ENCODE data around the gene CRTAC1. TPM values are rescaled to one million over a fixed set of nuclear protein-coding genes. Genes with fewer than 3 reads are reported as not detected.

Gene CRTAC1
- total and polyA plus RNA-seq, 8 donors: 2.5 to 44.0 (median 4.4) TPM

DNA sequence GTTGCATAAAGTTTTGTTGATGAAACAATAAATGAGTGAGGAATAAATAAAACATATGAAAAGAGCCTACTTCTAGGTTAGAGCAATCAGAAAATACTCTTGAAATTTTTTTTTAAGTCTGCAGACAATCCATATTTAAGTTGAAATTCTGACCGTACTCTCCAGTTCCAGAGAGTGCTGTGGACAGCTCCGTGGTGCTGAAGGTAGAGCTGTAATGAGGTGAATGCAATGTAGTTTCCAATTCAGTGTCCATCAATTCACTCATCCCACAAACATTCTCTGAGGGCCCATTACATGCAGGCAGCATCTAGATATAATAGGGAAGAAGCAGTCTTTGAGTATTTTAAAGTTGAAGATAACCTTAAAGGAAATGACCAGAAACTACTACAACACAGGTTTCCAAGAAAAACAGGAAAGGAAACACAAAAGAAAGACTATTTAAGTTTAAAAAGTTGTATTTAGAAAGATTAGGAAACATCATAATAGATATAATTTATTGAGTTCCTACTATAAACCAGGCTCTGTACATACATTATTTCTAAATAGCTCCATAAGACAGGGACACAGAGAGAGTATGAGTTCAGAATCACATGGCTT, 44.0 kb upstream of the CRTAC1 start:
- no peak overlapping the region for H3K4me3 ChIP-seq
- DNase-seq (peak in 2 of 4 donors; percentile 14 to 25), ATAC-seq (peak; percentile 49)
- no peak overlapping the region for H3K27ac ChIP-seq
- intact Hi-C loops (cut with DNase I): no loop called here
- no peaks in the 10 kb centered on the region for H3K36me3 ChIP-seq
- H3K4me1 ChIP-seq: no peaks in the 10 kb centered on the region
- TF ChIP-seq CTCF (IDR thresholded peaks at IDR 0.05): no peak
- no peaks in the 10 kb centered on the region for H3K9me3 ChIP-seq
- peaks cover 0 to 20% of the 10 kb centered on the region in 2 donors for H3K27me3 ChIP-seq

GRCh38 chr10:98067165-98067564, 36.7 kb upstream of the CRTAC1 start:
- no peaks in the 10 kb centered on the region for H3K36me3 ChIP-seq
- intact Hi-C loops (cut with DNase I): no loop called here

DNA sequence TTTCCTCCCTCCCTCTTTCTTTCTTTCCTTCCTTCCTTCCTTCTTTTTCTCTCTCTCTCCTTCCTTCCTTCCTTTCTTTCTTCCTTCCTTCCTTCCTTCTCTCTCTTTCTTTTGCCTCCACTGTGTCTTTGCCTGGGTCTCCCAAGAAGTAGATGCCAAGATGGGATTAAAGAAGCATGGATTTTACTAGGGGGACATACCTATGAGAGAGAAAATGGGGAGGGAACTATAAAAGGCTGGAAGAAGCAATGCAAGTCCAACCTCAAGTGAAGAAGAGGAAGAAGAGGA, 33.3 kb upstream of the CRTAC1 start:
- no peak overlapping the region for H3K27ac ChIP-seq
- intact Hi-C loops (cut with DNase I): no loop called here
- H3K36me3 ChIP-seq: no peaks in the 10 kb centered on the region
- ATAC-seq (no peak), DNase-seq (no peak)
- H3K27me3 ChIP-seq: peaks cover 0 to 32% of the 10 kb centered on the region in 2 donors
- no peak overlapping the region for H3K4me3 ChIP-seq
- no peak for TF ChIP-seq CTCF (IDR thresholded peaks at IDR 0.05)
- H3K4me1 ChIP-seq: no peaks in the 10 kb centered on the region
- H3K9me3 ChIP-seq: no peaks in the 10 kb centered on the region

More at GRCh38 chr10:98067165-98067564, 36.7 kb upstream of the CRTAC1 start:
- TF ChIP-seq CTCF (IDR thresholded peaks at IDR 0.05): no peak
- H3K27ac ChIP-seq: no peak overlapping the region
- no peaks in the 10 kb centered on the region for H3K9me3 ChIP-seq
- no peak overlapping the region for H3K4me3 ChIP-seq
- no peaks in the 10 kb centered on the region for H3K4me1 ChIP-seq
- DNase-seq: no peak
- no peak for ATAC-seq
- H3K27me3 ChIP-seq: peaks cover 0 to 30% of the 10 kb centered on the region in 2 donors

- intact Hi-C loops (cut with DNase I): no loop called here
Observed at GRCh38 chr10:98062424-98062823, 32.0 kb upstream of the CRTAC1 start.

GRCh38 chr10:98060079-98060478, 29.7 kb upstream of the CRTAC1 start:
- no peaks in the 10 kb centered on the region for H3K4me1 ChIP-seq
- intact Hi-C loops (cut with DNase I): no loop called here
- H3K36me3 ChIP-seq: no peaks in the 10 kb centered on the region
- no peaks in the 10 kb centered on the region for H3K9me3 ChIP-seq
- DNase-seq: no peak
- no peak overlapping the region for H3K4me3 ChIP-seq
- no peak for TF ChIP-seq CTCF (IDR thresholded peaks at IDR 0.05)
- peaks cover 0 to 30% of the 10 kb centered on the region in 2 donors for H3K27me3 ChIP-seq
- no peak overlapping the region for H3K27ac ChIP-seq
- ATAC-seq: no peak

More at GRCh38 chr10:98062424-98062823, 32.0 kb upstream of the CRTAC1 start:
- TF ChIP-seq CTCF (IDR thresholded peaks at IDR 0.05): no peak
- Histone ChIP-seq H3K9me3 (no peaks in the 10 kb centered on the region), H3K27me3 (peaks cover 0 to 38% of the 10 kb centered on the region in 2 donors), H3K27ac (no peak overlapping the region), H3K4me1 (no peaks in the 10 kb centered on the region), H3K4me3 (no peak overlapping the region), H3K36me3 (no peaks in the 10 kb centered on the region)
- DNase-seq (no peak), ATAC-seq (no peak)

Measured in left lung (tissue), 10 donors.